Neural progenitor cell (in vitro differentiated cells): ENCODE results near the gene ADAM23.

Experiments
- CTCF ChIP-seq: fragments of 200-600 bp; sonication (generic); IDR thresholded peaks from 2 replicates; pipeline ENCODE4 v1.5.1; 2017; ENCODE audit warnings: antibody characterized with exemption, mild to moderate bottlenecking
- EZH2phosphoT487 ChIP-seq: fragments of 200-600 bp; sonication (generic); IDR thresholded peaks from 2 replicates; pipeline ENCODE4 v1.6.1; 2017; ENCODE audit warnings: antibody characterized with exemption

DNA sequence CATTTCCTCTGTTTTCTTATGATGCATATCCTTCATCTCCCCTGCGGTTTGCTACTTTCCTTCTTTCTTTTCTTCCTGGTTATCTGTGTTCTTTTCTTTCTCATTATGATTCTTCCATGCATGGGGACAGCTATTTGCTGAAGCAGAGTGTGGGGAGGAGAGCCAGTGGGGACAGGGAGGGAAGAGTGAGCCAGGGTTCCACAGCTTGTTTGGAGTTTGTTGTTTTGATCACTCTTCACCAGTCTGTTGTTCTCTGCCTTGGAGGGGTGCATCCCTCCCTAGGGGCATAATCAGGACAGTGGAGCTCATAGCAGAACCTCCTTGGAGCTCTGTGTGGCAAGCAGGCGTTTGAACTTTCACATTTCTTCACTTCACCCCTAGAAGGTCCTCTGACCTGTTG, 68.0 kb downstream of the ADAM23 start:
- TF ChIP-seq EZH2phosphoT487 = no peak
- no peak for TF ChIP-seq CTCF
